ENCODE measurements around the gene TUBAL3.
A peak's percentile ranks its signal among the peaks of the same experiment; 100 is the strongest.

The TUBAL3 gene

GRCh38 chr10:5448333-5449001 lies 43.8 kb upstream of the TUBAL3 start:
- no peak for TF ChIP-seq CTCF (IDR thresholded peaks at IDR 0.05; ENCODE audit: low read depth, low read length, missing control alignments)
- peak overlapping the region; percentile 58 for H3K4me3 ChIP-seq (replicated peaks; ENCODE audit: low read depth, low read length)
- no peak for DNase-seq (ENCODE audit: extremely low read depth, low read depth)

GRCh38 chr10:5447611-5448071 lies 43.0 kb upstream of the TUBAL3 start:
- peak overlapping the region; percentile 58 for H3K4me3 ChIP-seq (replicated peaks; ENCODE audit: low read depth, low read length)
- DNase-seq (ENCODE audit: extremely low read depth, low read depth) = no peak
- no peak for TF ChIP-seq CTCF (IDR thresholded peaks at IDR 0.05; ENCODE audit: low read depth, low read length, missing control alignments)

GRCh38 chr10:5447056-5447455 lies 42.4 kb upstream of the TUBAL3 start:
- peak overlapping the region; percentile 58 for H3K4me3 ChIP-seq (replicated peaks; ENCODE audit: low read depth, low read length)
- no peak for TF ChIP-seq CTCF (IDR thresholded peaks at IDR 0.05; ENCODE audit: low read depth, low read length, missing control alignments)
- DNase-seq (ENCODE audit: extremely low read depth, low read depth) = no peak

GRCh38 chr10:5446390-5446926 lies 41.8 kb upstream of the TUBAL3 start:
- TF ChIP-seq CTCF (IDR thresholded peaks at IDR 0.05; ENCODE audit: low read depth, low read length, missing control alignments) = no peak
- peak overlapping the region; percentile 58 for H3K4me3 ChIP-seq (replicated peaks; ENCODE audit: low read depth, low read length)
- DNase-seq (ENCODE audit: extremely low read depth, low read depth) = peak; percentile 69

GRCh38 chr10:5445006-5445405 lies 40.4 kb upstream of the TUBAL3 start:
- no peak for TF ChIP-seq CTCF (IDR thresholded peaks at IDR 0.05; ENCODE audit: low read depth, low read length, missing control alignments)
- no peak for DNase-seq (ENCODE audit: extremely low read depth, low read depth)
- no peak overlapping the region for H3K4me3 ChIP-seq (replicated peaks; ENCODE audit: low read depth, low read length)

GRCh38 chr10:5443429-5443828 lies 38.8 kb upstream of the TUBAL3 start:
- DNase-seq (ENCODE audit: extremely low read depth, low read depth) = no peak
- TF ChIP-seq CTCF (IDR thresholded peaks at IDR 0.05; ENCODE audit: low read depth, low read length, missing control alignments) = no peak

More at GRCh38 chr10:5443429-5443828, 38.8 kb upstream of the TUBAL3 start:
- no peak overlapping the region for H3K4me3 ChIP-seq (replicated peaks; ENCODE audit: low read depth, low read length)
